Measurements from ENCODE around the gene TRAF2. TPM values are rescaled to one million over a fixed set of nuclear protein-coding genes. Genes with fewer than 3 reads are reported as not detected.

Gene TRAF2
- total RNA-seq, 3 donors from 2014 or later, result 3.4 to 8.9 (median 8.5) TPM

GRCh38 chr9:136974817-136975535 is 88.7 kb downstream of the TRAF2 start:
- no peak for TF ChIP-seq POLR2A (IDR thresholded peaks at IDR 0.05)
- TF ChIP-seq, protein P1, sequence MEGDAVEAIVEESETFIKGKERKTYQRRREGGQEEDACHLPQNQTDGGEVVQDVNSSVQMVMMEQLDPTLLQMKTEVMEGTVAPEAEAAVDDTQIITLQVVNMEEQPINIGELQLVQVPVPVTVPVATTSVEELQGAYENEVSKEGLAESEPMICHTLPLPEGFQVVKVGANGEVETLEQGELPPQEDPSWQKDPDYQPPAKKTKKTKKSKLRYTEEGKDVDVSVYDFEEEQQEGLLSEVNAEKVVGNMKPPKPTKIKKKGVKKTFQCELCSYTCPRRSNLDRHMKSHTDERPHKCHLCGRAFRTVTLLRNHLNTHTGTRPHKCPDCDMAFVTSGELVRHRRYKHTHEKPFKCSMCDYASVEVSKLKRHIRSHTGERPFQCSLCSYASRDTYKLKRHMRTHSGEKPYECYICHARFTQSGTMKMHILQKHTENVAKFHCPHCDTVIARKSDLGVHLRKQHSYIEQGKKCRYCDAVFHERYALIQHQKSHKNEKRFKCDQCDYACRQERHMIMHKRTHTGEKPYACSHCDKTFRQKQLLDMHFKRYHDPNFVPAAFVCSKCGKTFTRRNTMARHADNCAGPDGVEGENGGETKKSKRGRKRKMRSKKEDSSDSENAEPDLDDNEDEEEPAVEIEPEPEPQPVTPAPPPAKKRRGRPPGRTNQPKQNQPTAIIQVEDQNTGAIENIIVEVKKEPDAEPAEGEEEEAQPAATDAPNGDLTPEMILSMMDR (IDR thresholded peaks at IDR 0.05), result no peak
- TF ChIP-seq POLR2AphosphoS5 (IDR thresholded peaks at IDR 0.05), result no peak
- no peaks in the 10 kb centered on the region for H3K27me3 ChIP-seq
- intact Hi-C loops (cut with DNase I; ENCODE audit: low total_unique reads), result no loop called here

GRCh38 chr9:136975644-136976043 is 89.3 kb downstream of the TRAF2 start:
- Histone ChIP-seq H3K4me1 (no peaks in the 10 kb centered on the region), H3K9me3 (no peaks in the 10 kb centered on the region), H3K27ac (no peak overlapping the region), H3K36me3 (no peaks in the 10 kb centered on the region), H3K27me3 (no peaks in the 10 kb centered on the region), H3K4me3 (no peak overlapping the region)
- intact Hi-C loops (cut with DNase I; ENCODE audit: low total_unique reads), result no loop called here
- TF ChIP-seq POLR2A (IDR thresholded peaks at IDR 0.05), result no peak
- no peak for TF ChIP-seq POLR2AphosphoS5 (IDR thresholded peaks at IDR 0.05)
- TF ChIP-seq, protein P1 (IDR thresholded peaks at IDR 0.05), result no peak
- no peak for DNase-seq (ENCODE audit: low spot score in 2 of 2)

More at GRCh38 chr9:136974817-136975535, 88.7 kb downstream of the TRAF2 start:
- no peak overlapping the region for H3K4me3 ChIP-seq
- no peak overlapping the region for H3K27ac ChIP-seq
- H3K9me3 ChIP-seq, result no peaks in the 10 kb centered on the region
- H3K36me3 ChIP-seq, result no peaks in the 10 kb centered on the region
- no peaks in the 10 kb centered on the region for H3K4me1 ChIP-seq
- no peak for DNase-seq (ENCODE audit: low spot score in 2 of 2)

Other genes with a start within 250 kb of the TRAF2 start
- 100 to 1,000 TPM in 1 of 3 donors, 10 to 100 TPM in 2; 48.9 to 138 (median 53.4) TPM for gene EGFL7, start 223.6 kb upstream of the TRAF2 start, total RNA-seq
- 100 to 1,000 TPM; 106 to 551 (median 110) TPM for gene AGPAT2, start 199.1 kb upstream of the TRAF2 start, total RNA-seq
- 1 to 10 TPM; 4.8 to 8.2 (median 5.6) TPM for gene DIPK1B, start 173.9 kb upstream of the TRAF2 start, total RNA-seq
- gene LCN10, start 143.6 kb upstream of the TRAF2 start, total RNA-seq, result 1 to 10 TPM in 2 of 3 donors, under 1 TPM in 1; 0.73 to 6.9 (median 6.7) TPM
- 10 to 100 TPM in 1 of 3 donors, 1 to 10 TPM in 2; 4.1 to 12.2 (median 9.5) TPM for gene LCN6, start 138.0 kb upstream of the TRAF2 start, total RNA-seq
- gene LCN8, start 128.3 kb upstream of the TRAF2 start, total RNA-seq, result not detected
- not detected for gene LCN15, start 122.0 kb upstream of the TRAF2 start, total RNA-seq
- 100 to 1,000 TPM in 2 of 3 donors, 10 to 100 TPM in 1; 85.8 to 121 (median 103) TPM for gene TMEM141, start 95.2 kb upstream of the TRAF2 start, total RNA-seq
- 1 to 10 TPM in 2 of 3 donors, under 1 TPM in 1; 0.64 to 5.7 (median 5.6) TPM for gene CCDC183, start 90.2 kb upstream of the TRAF2 start, total RNA-seq
- 10 to 100 TPM; 38.2 to 51.5 (median 41.3) TPM for gene RABL6, start 78.6 kb upstream of the TRAF2 start, total RNA-seq
- gene AJM1, start 44.0 kb upstream of the TRAF2 start, total RNA-seq, result 1 to 10 TPM; 1.0 to 2.3 (median 1.1) TPM
- 10 to 100 TPM; 43.2 to 70.8 (median 52.5) TPM for gene PHPT1, start 37.1 kb upstream of the TRAF2 start, total RNA-seq
- 1 to 10 TPM in 2 of 3 donors, under 1 TPM in 1; 0.64 to 5.6 (median 3.4) TPM for gene MAMDC4, start 34.2 kb upstream of the TRAF2 start, total RNA-seq
- 100 to 1,000 TPM; 334 to 365 (median 365) TPM for gene EDF1, start 20.2 kb upstream of the TRAF2 start, total RNA-seq
- 100 to 1,000 TPM; 103 to 183 (median 126) TPM for gene FBXW5, start 58.2 kb downstream of the TRAF2 start, total RNA-seq
- not detected for gene C8G, start 58.7 kb downstream of the TRAF2 start, total RNA-seq
- 1 to 10 TPM in 2 of 3 donors, not detected in 1; 1.8 to 5.6 TPM for gene LCN12, start 65.8 kb downstream of the TRAF2 start, total RNA-seq
- 10 to 100 TPM; 46.7 to 72.6 (median 48.2) TPM for gene PTGDS, start 91.0 kb downstream of the TRAF2 start, total RNA-seq
- gene LCNL1, start 96.5 kb downstream of the TRAF2 start, total RNA-seq, result under 1 TPM in 2 of 3 donors, not detected in 1; 0.16 to 0.29 TPM
- 10 to 100 TPM; 24.6 to 66.2 (median 49.2) TPM for gene PAXX, start 105.9 kb downstream of the TRAF2 start, total RNA-seq
- 1 to 10 TPM in 1 of 3 donors, under 1 TPM in 1, not detected in 1; 0.32 to 3.5 TPM for gene CLIC3, start 110.1 kb downstream of the TRAF2 start, total RNA-seq
- 10 to 100 TPM; 17.0 to 30.6 (median 18.9) TPM for gene ABCA2, start 141.7 kb downstream of the TRAF2 start, total RNA-seq
- gene FUT7, start 145.6 kb downstream of the TRAF2 start, total RNA-seq, result not detected
- gene NPDC1, start 159.7 kb downstream of the TRAF2 start, total RNA-seq, result 10 to 100 TPM; 21.9 to 63.9 (median 63.1) TPM
- gene ENTPD2, start 167.5 kb downstream of the TRAF2 start, total RNA-seq, result 1 to 10 TPM in 2 of 3 donors, under 1 TPM in 1; 0.16 to 6.7 (median 3.6) TPM
- gene SAPCD2, start 184.0 kb downstream of the TRAF2 start, total RNA-seq, result 1 to 10 TPM in 2 of 3 donors, under 1 TPM in 1; 0.96 to 2.9 (median 2.8) TPM
- 10 to 100 TPM in 1 of 3 donors, 1 to 10 TPM in 2; 6.7 to 12.0 (median 6.9) TPM for gene UAP1L1, start 191.0 kb downstream of the TRAF2 start, total RNA-seq
- 10 to 100 TPM; 50.1 to 62.8 (median 50.8) TPM for gene MAN1B1, start 200.5 kb downstream of the TRAF2 start, total RNA-seq
- 100 to 1,000 TPM; 115 to 137 (median 132) TPM for gene DPP7, start 228.2 kb downstream of the TRAF2 start, total RNA-seq